GM12872 (cell line): ENCODE measurements around the gene ZBTB1.

Source experiments
- CTCF ChIP-seq: IDR thresholded peaks from 3 replicates; pipeline ENCODE4 v1.5.1; 2011; ENCODE audit warnings: low read depth, mild to moderate bottlenecking, low read length, moderate library complexity; ENCODE audit not compliant: insufficient read depth

The ZBTB1 gene

GRCh38 chr14:64476438-64476837 is 28.1 kb upstream of the ZBTB1 start:
- TF ChIP-seq CTCF = no peak

- 0 out of 3 replicates have a peak, but pooled peaks have one; percentile 21 for TF ChIP-seq CTCF
These were observed 25.8 kb upstream of the ZBTB1 start for GRCh38 chr14:64478634-64479250.

GRCh38 chr14:64488590-64489099 is 15.9 kb upstream of the ZBTB1 start:
- no peak for TF ChIP-seq CTCF

GRCh38 chr14:64491637-64492036 is 12.9 kb upstream of the ZBTB1 start:
- no peak for TF ChIP-seq CTCF

GRCh38 chr14:64493455-64493854 is 11.1 kb upstream of the ZBTB1 start:
- TF ChIP-seq CTCF = no peak

- no peak for TF ChIP-seq CTCF
These were observed 9.3 kb upstream of the ZBTB1 start for GRCh38 chr14:64495252-64495651.

- no peak for TF ChIP-seq CTCF
These were observed 7.8 kb upstream of the ZBTB1 start for GRCh38 chr14:64496764-64497163.

- no peak for TF ChIP-seq CTCF
These were observed 4.5 kb upstream of the ZBTB1 start for GRCh38 chr14:64500088-64500487.
